MM.1S (cell line): ENCODE data around the gene NTPCR.
A peak's percentile ranks its signal among the peaks of the same experiment; 100 is the strongest.

Source experiments
- DNase-seq: peaks from one replicate; pipeline ENCODE4 v3.0.0-alpha.2; 2015
- H2AFZ ChIP-seq: fragments of 300-600 bp; sonication (generic); 2 replicates; pipeline ENCODE4 v1.6.0; 2016; ENCODE audit warnings: antibody characterized with exemption, low read length
- H3F3A ChIP-seq: fragments of 300-600 bp; sonication (generic); 2 replicates; pipeline ENCODE4 v1.6.1; 2016; ENCODE audit warnings: mild to moderate bottlenecking, antibody characterized with exemption, low read length, moderate library complexity, mixed read lengths; ENCODE audit not compliant: insufficient read depth
- H3K27ac ChIP-seq: fragments of 300-600 bp; sonication (generic); 2 replicates; pipeline ENCODE4 v1.5.1; 2016; ENCODE audit warnings: mild to moderate bottlenecking, low read length
- H3K27me3 ChIP-seq: fragments of 300-600 bp; sonication (generic); replicated peaks from 2 replicates; pipeline ENCODE4 v1.6.0; 2016; ENCODE audit warnings: low read length; ENCODE audit not compliant: insufficient read depth
- H3K36me3 ChIP-seq: fragments of 300-600 bp; sonication (generic); replicated peaks from 2 replicates; pipeline ENCODE4 v1.6.1; 2016; ENCODE audit warnings: mild to moderate bottlenecking, low read length, mixed read lengths; ENCODE audit not compliant: insufficient read depth
- H3K4me1 ChIP-seq: fragments of 300-600 bp; sonication (generic); 2 replicates; pipeline ENCODE4 v1.6.1; 2016; ENCODE audit warnings: low read length, mixed read lengths
- H3K4me2 ChIP-seq: fragments of 300-600 bp; sonication (generic); 2 replicates; pipeline ENCODE4 v1.6.0; 2016; ENCODE audit warnings: low read depth, low read length
- H3K4me3 ChIP-seq: fragments of 300-600 bp; sonication (generic); 2 replicates; pipeline ENCODE4 v1.5.1; 2016; ENCODE audit warnings: low read length, mixed read lengths
- H3K79me2 ChIP-seq: fragments of 300-600 bp; sonication (generic); 2 replicates; pipeline ENCODE4 v1.6.1; 2016; ENCODE audit warnings: mixed run types, low read length, mixed read lengths
- H3K9ac ChIP-seq: fragments of 300-600 bp; sonication (generic); 2 replicates; pipeline ENCODE4 v1.6.1; 2016; ENCODE audit warnings: low read length, mixed read lengths
- H3K9me2 ChIP-seq: fragments of 300-600 bp; sonication (generic); replicated peaks from 2 replicates; pipeline ENCODE4 v1.6.1; 2016; ENCODE audit warnings: mild to moderate bottlenecking, low read length, mixed read lengths; ENCODE audit not compliant: insufficient read depth
- H3K9me3 ChIP-seq: fragments of 300-600 bp; sonication (generic); replicated peaks from 2 replicates; pipeline ENCODE4 v1.6.1; 2016; ENCODE audit warnings: mild to moderate bottlenecking, low read length, mixed read lengths; ENCODE audit not compliant: insufficient read depth
- H4K20me1 ChIP-seq: fragments of 300-600 bp; sonication (generic); 2 replicates; pipeline ENCODE4 v1.6.1; 2016; ENCODE audit warnings: mild to moderate bottlenecking, low read length, moderate library complexity, mixed read lengths; ENCODE audit not compliant: insufficient read depth
- CTCF ChIP-seq: fragments of 300-600 bp; sonication (generic); IDR thresholded peaks from 2 replicates; pipeline ENCODE4 v1.5.1; 2016; ENCODE audit warnings: antibody characterized with exemption, low read length, mixed read lengths
- EZH2 ChIP-seq: fragments of 300-600 bp; sonication (generic); optimal IDR thresholded peaks from 2 replicates; pipeline ENCODE3; 2017; ENCODE audit warnings: low read depth, mild to moderate bottlenecking, antibody characterized with exemption, low read length, mixed read lengths
- EZH2phosphoT487 ChIP-seq: fragments of 300-600 bp; sonication (generic); IDR thresholded peaks from 2 replicates; pipeline ENCODE4 v1.6.1; 2018; ENCODE audit warnings: antibody characterized with exemption, low read length

NTPCR gene

DNA sequence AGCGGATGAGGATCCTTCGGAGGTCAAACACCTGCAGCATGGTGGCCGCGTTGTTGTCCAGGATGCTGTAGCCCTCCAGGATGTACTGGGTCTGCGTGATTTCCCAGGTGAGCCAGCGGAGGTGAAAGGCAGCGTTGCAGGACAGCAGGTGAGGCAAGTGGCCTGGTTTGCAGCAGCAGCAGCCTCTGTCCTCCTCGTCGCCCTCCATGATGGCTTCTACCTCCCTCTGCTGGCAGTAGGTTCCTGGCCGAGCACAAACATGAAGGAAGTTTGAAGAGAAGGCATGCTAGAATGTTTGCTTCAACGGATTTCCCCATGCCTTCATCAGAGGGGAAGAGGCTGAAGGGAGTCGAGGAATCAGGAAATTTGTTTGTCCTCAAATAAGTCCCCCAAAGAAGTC, 74.7 kb downstream of the NTPCR start:
- no peaks in the 10 kb centered on the region for H3K79me2 ChIP-seq
- H3K27ac ChIP-seq, result no peak overlapping the region
- no peak overlapping the region for H3K4me3 ChIP-seq
- no peaks in the 10 kb centered on the region for H3K9me2 ChIP-seq
- no peaks in the 10 kb centered on the region for H3K9me3 ChIP-seq
- no peaks in the 10 kb centered on the region for H3F3A ChIP-seq
- TF ChIP-seq EZH2 (no peak), EZH2phosphoT487 (no peak), CTCF (peak; percentile 14; the same call in 1 of the 2 replicates)
- no peak overlapping the region for H3K4me2 ChIP-seq
- no peak overlapping the region for H2AFZ ChIP-seq
- H3K9ac ChIP-seq, result no peak overlapping the region
- H3K27me3 ChIP-seq, result no peaks in the 10 kb centered on the region
- H3K36me3 ChIP-seq, result no peaks in the 10 kb centered on the region
- H4K20me1 ChIP-seq, result no peaks in the 10 kb centered on the region
- H3K4me1 ChIP-seq, result no peaks in the 10 kb centered on the region
- DNase-seq, result no peak

- DNase-seq, result no peak
- Histone ChIP-seq H4K20me1 (no peaks in the 10 kb centered on the region), H3K79me2 (no peaks in the 10 kb centered on the region), H3K4me3 (no peak overlapping the region), H3K4me2 (no peak overlapping the region), H3K9me3 (no peaks in the 10 kb centered on the region), H2AFZ (no peak overlapping the region), H3K9ac (no peak overlapping the region), H3K9me2 (no peaks in the 10 kb centered on the region), H3K27ac (no peak overlapping the region), H3K36me3 (no peaks in the 10 kb centered on the region), H3K27me3 (no peaks in the 10 kb centered on the region), H3F3A (no peaks in the 10 kb centered on the region), H3K4me1 (no peaks in the 10 kb centered on the region)
- TF ChIP-seq CTCF, result no peak
- no peak for TF ChIP-seq EZH2phosphoT487
- TF ChIP-seq EZH2, result no peak
Measured at GRCh38 chr1:233025567-233025966, 75.2 kb downstream of the NTPCR start.

GRCh38 chr1:233027046-233027445, 76.6 kb downstream of the NTPCR start:
- Histone ChIP-seq H3K4me3 (no peak overlapping the region), H3K36me3 (no peaks in the 10 kb centered on the region), H3K9me3 (no peaks in the 10 kb centered on the region), H3F3A (no peaks in the 10 kb centered on the region), H3K4me2 (no peak overlapping the region), H3K9me2 (no peaks in the 10 kb centered on the region), H3K27ac (no peak overlapping the region), H3K9ac (no peak overlapping the region), H4K20me1 (no peaks in the 10 kb centered on the region), H3K4me1 (no peaks in the 10 kb centered on the region), H3K79me2 (no peaks in the 10 kb centered on the region), H3K27me3 (no peaks in the 10 kb centered on the region), H2AFZ (no peak overlapping the region)
- TF ChIP-seq EZH2phosphoT487 (no peak), CTCF (no peak), EZH2 (no peak)
- no peak for DNase-seq
